OCI-LY1 (cell line): ENCODE data around the gene KPNA1.

Source experiments
- H2AFZ ChIP-seq: fragments of 200-600 bp; sonication (generic), shearing (Covaris generic); 2 replicates; pipeline ENCODE4 v1.6.0; 2014; ENCODE audit warnings: antibody characterized with exemption, mild to moderate bottlenecking, low read length
- H3F3A ChIP-seq: fragments of 200-600 bp; sonication (generic), shearing (Covaris generic); 2 replicates; pipeline ENCODE4 v1.6.0; 2014; ENCODE audit warnings: mild to moderate bottlenecking, antibody characterized with exemption, low read length, moderate library complexity; ENCODE audit not compliant: insufficient read depth
- H3K27ac ChIP-seq: fragments of 200-600 bp; sonication (generic); 2 replicates; pipeline ENCODE4 v1.5.1; 2014; ENCODE audit warnings: low read length, mixed run types, mild to moderate bottlenecking, low read depth; ENCODE audit not compliant: poor library complexity, severe bottlenecking
- H3K27me3 ChIP-seq: fragments of 200-600 bp; sonication (generic); 2 replicates; pipeline ENCODE4 v1.6.0; 2014; ENCODE audit warnings: antibody characterized with exemption, mild to moderate bottlenecking, low read length, moderate library complexity; ENCODE audit not compliant: insufficient read depth
- H3K36me3 ChIP-seq: fragments of 200-600 bp; sonication (generic); 2 replicates; pipeline ENCODE4 v1.6.1; 2014; ENCODE audit warnings: mild to moderate bottlenecking, antibody characterized with exemption, low read length, moderate library complexity, mixed read lengths; ENCODE audit not compliant: insufficient read depth
- H3K4me1 ChIP-seq: fragments of 200-600 bp; sonication (generic); 2 replicates; pipeline ENCODE4 v1.5.1; 2014; ENCODE audit warnings: mild to moderate bottlenecking, low read length, moderate library complexity; ENCODE audit not compliant: insufficient read depth, severe bottlenecking
- H3K4me2 ChIP-seq: fragments of 200-600 bp; sonication (generic), shearing (Covaris generic); 2 replicates; pipeline ENCODE4 v1.6.1; 2014; ENCODE audit warnings: low read length
- H3K4me3 ChIP-seq: fragments of 200-600 bp; sonication (generic); 2 replicates; pipeline ENCODE4 v1.5.1; 2014; ENCODE audit warnings: low read length, low read depth, mild to moderate bottlenecking, mixed read lengths; ENCODE audit not compliant: poor library complexity, severe bottlenecking
- H3K79me2 ChIP-seq: fragments of 200-600 bp; shearing (Covaris generic); 2 replicates; pipeline ENCODE4 v1.6.1; 2016; ENCODE audit warnings: mixed run types, low read length, mixed read lengths; ENCODE audit not compliant: insufficient read depth
- H3K9ac ChIP-seq: fragments of 200-600 bp; sonication (generic), shearing (Covaris generic); 2 replicates; pipeline ENCODE4 v1.6.1; 2014; ENCODE audit warnings: mild to moderate bottlenecking, low read length, mixed read lengths
- H3K9me2 ChIP-seq: fragments of 200-600 bp; sonication (generic), shearing (Covaris generic); 2 replicates; pipeline ENCODE4 v1.6.1; 2014; ENCODE audit warnings: low read depth, mild to moderate bottlenecking, low read length, mixed read lengths
- H3K9me3 ChIP-seq: fragments of 200-600 bp; shearing (Covaris generic); 2 replicates; pipeline ENCODE4 v1.6.1; 2014; ENCODE audit warnings: low read length, mixed read lengths
- H4K20me1 ChIP-seq: fragments of 200-600 bp; sonication (generic), shearing (Covaris generic); 2 replicates; pipeline ENCODE4 v1.6.0; 2016; ENCODE audit warnings: mild to moderate bottlenecking, low read length; ENCODE audit not compliant: insufficient read depth
- CTCF ChIP-seq: fragments of 200-600 bp; sonication (generic), shearing (Covaris generic); IDR thresholded peaks from 2 replicates; pipeline ENCODE4 v1.5.1; 2017; ENCODE audit warnings: mild to moderate bottlenecking, antibody characterized with exemption, low read length, moderate library complexity, mixed read lengths
- EZH2 ChIP-seq: fragments of 200-600 bp; sonication (generic), shearing (Covaris generic); IDR thresholded peaks from 2 replicates; pipeline ENCODE4 v1.8.0; 2017; ENCODE audit warnings: borderline replicate concordance, mixed run types, mild to moderate bottlenecking, antibody characterized with exemption, low read length, moderate library complexity, mixed read lengths

KPNA1 gene

GRCh38 chr3:122484985-122485384 lies 29.8 kb downstream of the KPNA1 start:
- no peak for TF ChIP-seq EZH2
- no peak for TF ChIP-seq CTCF
- Histone ChIP-seq H3K9me2 (no peaks in the 10 kb centered on the region), H3K27ac (no peak overlapping the region), H4K20me1 (no peaks in the 10 kb centered on the region), H3K79me2 (peaks cover 17% of the 10 kb centered on the region), H3K4me2 (no peak overlapping the region), H3F3A (no peaks in the 10 kb centered on the region), H3K27me3 (no peaks in the 10 kb centered on the region), H3K9me3 (no peaks in the 10 kb centered on the region), H3K4me3 (no peak overlapping the region), H3K9ac (no peak overlapping the region), H3K36me3 (peaks cover 14% of the 10 kb centered on the region), H3K4me1 (no peaks in the 10 kb centered on the region), H2AFZ (no peak overlapping the region)

GRCh38 chr3:122481390-122481789 lies 33.3 kb downstream of the KPNA1 start:
- 0 out of 2 replicates have a peak, but pooled peaks cover 9% of the 10 kb centered on the region for H3K36me3 ChIP-seq
- no peaks in the 10 kb centered on the region for H3K9me3 ChIP-seq
- H3K4me2 ChIP-seq: no peak overlapping the region
- TF ChIP-seq EZH2 (no peak), CTCF (no peak)
- H4K20me1 ChIP-seq: no peaks in the 10 kb centered on the region
- no peaks in the 10 kb centered on the region for H3K9me2 ChIP-seq
- H2AFZ ChIP-seq: no peak overlapping the region
- H3K4me3 ChIP-seq: no peak overlapping the region
- H3K27me3 ChIP-seq: no peaks in the 10 kb centered on the region
- H3K4me1 ChIP-seq: no peaks in the 10 kb centered on the region
- no peaks in the 10 kb centered on the region for H3F3A ChIP-seq
- no peak overlapping the region for H3K9ac ChIP-seq
- H3K27ac ChIP-seq: no peak overlapping the region
- H3K79me2 ChIP-seq: peaks cover 28% of the 10 kb centered on the region

GRCh38 chr3:122476532-122476931 lies 38.2 kb downstream of the KPNA1 start:
- no peaks in the 10 kb centered on the region for H3K4me1 ChIP-seq
- H3K27me3 ChIP-seq: no peaks in the 10 kb centered on the region
- no peak overlapping the region for H3K4me2 ChIP-seq
- no peaks in the 10 kb centered on the region; the same call in 1 of the 2 replicates for H3K36me3 ChIP-seq
- H3K79me2 ChIP-seq: peaks cover 64% of the 10 kb centered on the region
- no peaks in the 10 kb centered on the region for H3K9me3 ChIP-seq
- H3K9me2 ChIP-seq: no peaks in the 10 kb centered on the region
- no peak overlapping the region for H2AFZ ChIP-seq
- TF ChIP-seq EZH2 (no peak), CTCF (no peak)
- no peak overlapping the region for H3K4me3 ChIP-seq
- H3K9ac ChIP-seq: no peak overlapping the region
- H3F3A ChIP-seq: no peaks in the 10 kb centered on the region
- H4K20me1 ChIP-seq: no peaks in the 10 kb centered on the region
- no peak overlapping the region for H3K27ac ChIP-seq
